ENCODE data around the gene NEUROG3. TPM values are rescaled to one million over a fixed set of nuclear protein-coding genes. Genes with fewer than 3 reads are reported as not detected.

Gene NEUROG3
- total RNA-seq, 3 donors from 2014 or later, result 0.35 to 6.7 (median 0.78) TPM

GRCh38 chr10:69576334-69577011 is 3.3 kb upstream of the NEUROG3 start:
- no peaks in the 10 kb centered on the region for H3K9me3 ChIP-seq
- ATAC-seq, result no peak
- intact Hi-C loops (cut with DNase I, micrococcal nuclease), result no loop called here
- no peak for TF ChIP-seq CTCF (IDR thresholded peaks at IDR 0.05)
- no peaks in the 10 kb centered on the region for H3K4me1 ChIP-seq (ENCODE audit: low read depth)
- H3K4me3 ChIP-seq, result no peak overlapping the region
- H3K36me3 ChIP-seq (ENCODE audit: low read depth), result no peaks in the 10 kb centered on the region
- DNase-seq, result no peak

GRCh38 chr10:69575164-69575722 is 2.0 kb upstream of the NEUROG3 start:
- intact Hi-C loops (cut with DNase I, micrococcal nuclease), result no loop called here
- no peak for TF ChIP-seq CTCF (IDR thresholded peaks at IDR 0.05)
- Histone ChIP-seq H3K4me3 (no peak overlapping the region), H3K9me3 (no peaks in the 10 kb centered on the region), H3K36me3 (ENCODE audit: low read depth) (no peaks in the 10 kb centered on the region), H3K4me1 (ENCODE audit: low read depth) (no peaks in the 10 kb centered on the region)
- DNase-seq (no peak), ATAC-seq (no peak)

- no peak for DNase-seq
- H3K4me3 ChIP-seq, result no peak overlapping the region
- no peak for TF ChIP-seq CTCF (IDR thresholded peaks at IDR 0.05)
- H3K9me3 ChIP-seq, result no peaks in the 10 kb centered on the region
- no peaks in the 10 kb centered on the region for H3K36me3 ChIP-seq (ENCODE audit: low read depth)
- ATAC-seq, result no peak
- H3K4me1 ChIP-seq (ENCODE audit: low read depth), result no peaks in the 10 kb centered on the region
- intact Hi-C loops (cut with DNase I, micrococcal nuclease), result no loop called here
These were observed 1.4 kb upstream of the NEUROG3 start for GRCh38 chr10:69574571-69574978.

- ATAC-seq, result peak; percentile 5
- no peak for DNase-seq
- intact Hi-C loops (cut with DNase I, micrococcal nuclease), result no loop called here
- no peaks in the 10 kb centered on the region for H3K36me3 ChIP-seq (ENCODE audit: low read depth)
- TF ChIP-seq CTCF (IDR thresholded peaks at IDR 0.05), result no peak
- H3K9me3 ChIP-seq, result no peaks in the 10 kb centered on the region
- H3K4me3 ChIP-seq, result no peak overlapping the region
- H3K4me1 ChIP-seq (ENCODE audit: low read depth), result no peaks in the 10 kb centered on the region
These were observed 815 bp downstream of the NEUROG3 start for GRCh38 chr10:69572159-69573055.

- no peaks in the 10 kb centered on the region for H3K4me1 ChIP-seq (ENCODE audit: low read depth)
- H3K9me3 ChIP-seq, result no peaks in the 10 kb centered on the region
- ATAC-seq, result no peak
- H3K4me3 ChIP-seq, result no peak overlapping the region
- no peak for DNase-seq
- no peak for TF ChIP-seq CTCF (IDR thresholded peaks at IDR 0.05)
- intact Hi-C loops (cut with DNase I, micrococcal nuclease), result no loop called here
- no peaks in the 10 kb centered on the region for H3K36me3 ChIP-seq (ENCODE audit: low read depth)
These were observed 1.5 kb downstream of the NEUROG3 start for GRCh38 chr10:69571618-69572158.
